Measurements from ENCODE around the gene PKHD1. TPM values are rescaled to one million over a fixed set of nuclear protein-coding genes. Genes with fewer than 3 reads are reported as not detected.

PKHD1 gene
- total RNA-seq, 1 donor from 2014 or later, result 0.49 TPM

DNA sequence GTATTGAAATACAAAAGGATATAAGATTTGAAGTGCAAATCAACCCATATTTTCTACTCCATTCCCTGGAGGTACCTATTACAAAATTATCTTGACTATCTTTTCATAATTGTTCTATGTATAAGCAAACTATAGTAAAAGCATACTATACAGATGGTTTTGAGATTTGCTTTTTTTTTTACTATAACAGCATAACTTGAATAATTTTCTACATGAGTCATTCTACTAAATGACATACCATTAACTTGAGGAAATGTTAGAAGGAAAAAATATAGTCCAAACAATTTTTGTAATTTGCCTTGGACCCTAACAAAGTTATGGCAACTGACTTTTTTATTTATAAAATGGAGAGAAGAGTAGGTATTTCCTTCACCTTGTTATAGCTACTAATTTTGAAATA, 472.7 kb downstream of the PKHD1 start:
- Histone ChIP-seq H3K9me3 (no peaks in the 10 kb centered on the region), H3K27me3 (no peaks in the 10 kb centered on the region), H3K36me3 (no peaks in the 10 kb centered on the region), H3K27ac (no peak overlapping the region), H3K4me1 (no peaks in the 10 kb centered on the region), H3K4me3 (no peak overlapping the region)
- DNase-seq (ENCODE audit: extremely low spot score in 2 of 2), result no peak
- TF ChIP-seq, protein P1, sequence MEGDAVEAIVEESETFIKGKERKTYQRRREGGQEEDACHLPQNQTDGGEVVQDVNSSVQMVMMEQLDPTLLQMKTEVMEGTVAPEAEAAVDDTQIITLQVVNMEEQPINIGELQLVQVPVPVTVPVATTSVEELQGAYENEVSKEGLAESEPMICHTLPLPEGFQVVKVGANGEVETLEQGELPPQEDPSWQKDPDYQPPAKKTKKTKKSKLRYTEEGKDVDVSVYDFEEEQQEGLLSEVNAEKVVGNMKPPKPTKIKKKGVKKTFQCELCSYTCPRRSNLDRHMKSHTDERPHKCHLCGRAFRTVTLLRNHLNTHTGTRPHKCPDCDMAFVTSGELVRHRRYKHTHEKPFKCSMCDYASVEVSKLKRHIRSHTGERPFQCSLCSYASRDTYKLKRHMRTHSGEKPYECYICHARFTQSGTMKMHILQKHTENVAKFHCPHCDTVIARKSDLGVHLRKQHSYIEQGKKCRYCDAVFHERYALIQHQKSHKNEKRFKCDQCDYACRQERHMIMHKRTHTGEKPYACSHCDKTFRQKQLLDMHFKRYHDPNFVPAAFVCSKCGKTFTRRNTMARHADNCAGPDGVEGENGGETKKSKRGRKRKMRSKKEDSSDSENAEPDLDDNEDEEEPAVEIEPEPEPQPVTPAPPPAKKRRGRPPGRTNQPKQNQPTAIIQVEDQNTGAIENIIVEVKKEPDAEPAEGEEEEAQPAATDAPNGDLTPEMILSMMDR (IDR thresholded peaks at IDR 0.05), result no peak
- intact Hi-C loops (cut with DNase I), result no loop called here

DNA sequence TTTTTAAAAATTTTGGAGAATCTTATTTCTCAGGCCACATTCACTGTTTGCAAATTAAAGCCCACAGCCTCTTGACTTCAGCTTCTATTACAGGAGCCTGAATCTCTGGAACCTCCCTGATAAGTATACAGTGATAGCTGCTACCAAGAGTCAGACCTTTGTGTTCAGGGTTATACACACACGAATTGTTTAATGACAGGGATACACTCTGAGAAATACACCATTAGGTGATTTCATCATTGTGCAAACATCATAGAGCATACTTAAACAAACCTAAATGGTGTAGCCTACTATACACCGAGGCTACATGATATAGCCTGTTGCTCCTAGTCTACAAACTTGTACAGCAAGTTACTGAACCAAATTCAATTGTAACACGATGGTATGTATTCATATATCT, 473.9 kb downstream of the PKHD1 start:
- Histone ChIP-seq H3K4me3 (no peak overlapping the region), H3K9me3 (no peaks in the 10 kb centered on the region), H3K27me3 (no peaks in the 10 kb centered on the region), H3K4me1 (no peaks in the 10 kb centered on the region), H3K27ac (no peak overlapping the region), H3K36me3 (no peaks in the 10 kb centered on the region)
- intact Hi-C loops (cut with DNase I), result no loop called here
- no peak for DNase-seq (ENCODE audit: extremely low spot score in 2 of 2)
- TF ChIP-seq, protein P1 (IDR thresholded peaks at IDR 0.05), result no peak
- no peak for TF ChIP-seq POLR2A (IDR thresholded peaks at IDR 0.05)
- no peak for TF ChIP-seq POLR2AphosphoS5 (IDR thresholded peaks at IDR 0.05; ENCODE audit: insufficient read depth in 1 of 2, low read depth in 1 of 2)

DNA sequence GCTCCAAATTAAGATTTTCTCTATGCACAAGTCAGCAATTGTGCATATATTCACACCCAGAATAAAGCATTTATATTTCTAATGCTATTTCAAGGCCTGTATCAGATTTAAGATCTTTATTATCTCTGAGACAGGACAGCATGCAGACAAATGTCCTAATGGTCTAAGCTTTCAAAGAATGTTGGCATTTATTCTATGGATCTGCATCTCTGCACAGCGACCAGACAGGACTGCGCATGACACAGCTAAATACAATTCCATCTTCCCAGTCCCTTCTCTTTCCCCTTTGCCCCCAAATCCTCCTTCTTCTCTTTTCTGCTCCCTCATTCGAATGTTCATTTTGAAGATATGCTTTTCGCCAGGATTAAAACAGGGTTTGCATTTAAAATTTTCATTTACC, 478.5 kb downstream of the PKHD1 start:
- no peaks in the 10 kb centered on the region for H3K27me3 ChIP-seq
- no peaks in the 10 kb centered on the region for H3K36me3 ChIP-seq
- no peaks in the 10 kb centered on the region for H3K9me3 ChIP-seq
- no peak overlapping the region for H3K27ac ChIP-seq
- no peak for DNase-seq (ENCODE audit: extremely low spot score in 2 of 2)
- no peaks in the 10 kb centered on the region for H3K4me1 ChIP-seq
- no peak overlapping the region for H3K4me3 ChIP-seq
- TF ChIP-seq POLR2A (IDR thresholded peaks at IDR 0.05) (no peak), POLR2AphosphoS5 (IDR thresholded peaks at IDR 0.05; ENCODE audit: insufficient read depth in 1 of 2, low read depth in 1 of 2) (no peak)
- TF ChIP-seq, protein P1 (IDR thresholded peaks at IDR 0.05), result no peak
- intact Hi-C loops (cut with DNase I), result no loop called here

DNA sequence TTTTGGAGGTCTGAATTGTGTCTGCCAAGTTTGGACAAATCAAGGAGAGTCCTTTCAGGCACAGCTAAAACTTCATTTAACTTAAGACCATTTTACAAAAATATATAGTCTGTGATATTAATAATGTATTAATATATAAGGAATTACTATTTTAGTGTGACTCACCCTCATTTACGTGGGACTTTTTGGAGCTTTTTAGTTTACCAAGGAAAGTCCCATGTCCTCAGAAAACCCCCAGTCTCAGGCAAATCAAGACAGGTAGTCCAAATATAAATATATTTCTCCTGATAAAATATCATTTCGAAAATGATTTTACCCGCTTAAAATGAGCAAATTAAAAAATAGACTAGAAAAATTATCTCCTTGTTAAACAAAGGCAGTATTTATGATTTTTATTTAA, 479.0 kb downstream of the PKHD1 start:
- Histone ChIP-seq H3K27ac (no peak overlapping the region), H3K4me1 (no peaks in the 10 kb centered on the region), H3K36me3 (no peaks in the 10 kb centered on the region), H3K27me3 (no peaks in the 10 kb centered on the region), H3K4me3 (no peak overlapping the region), H3K9me3 (no peaks in the 10 kb centered on the region)
- no peak for DNase-seq (ENCODE audit: extremely low spot score in 2 of 2)
- intact Hi-C loops (cut with DNase I), result no loop called here
- TF ChIP-seq POLR2A (IDR thresholded peaks at IDR 0.05), result no peak
- no peak for TF ChIP-seq POLR2AphosphoS5 (IDR thresholded peaks at IDR 0.05; ENCODE audit: insufficient read depth in 1 of 2, low read depth in 1 of 2)
- TF ChIP-seq, protein P1 (IDR thresholded peaks at IDR 0.05), result no peak

DNA sequence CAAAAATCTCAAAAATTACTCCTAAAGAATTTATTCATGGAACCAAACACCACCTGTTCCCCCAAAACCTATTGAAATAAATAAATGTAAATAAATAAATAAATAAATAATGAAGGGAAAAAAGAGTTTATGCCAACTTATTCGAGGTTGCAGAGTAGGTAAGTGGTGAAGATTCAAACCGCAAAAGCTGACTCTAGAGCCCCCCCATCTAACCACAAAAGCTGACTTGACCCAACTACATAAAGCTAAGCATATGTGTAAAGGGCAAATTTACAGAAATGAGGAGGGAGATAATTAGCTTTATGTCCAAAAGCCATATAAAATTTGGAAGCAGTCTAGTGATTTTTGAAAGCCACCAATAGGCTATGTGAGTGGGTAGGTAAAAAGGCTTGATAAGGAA, 486.9 kb downstream of the PKHD1 start:
- intact Hi-C loops (cut with DNase I), result no loop called here
- H3K9me3 ChIP-seq, result no peaks in the 10 kb centered on the region
- H3K27me3 ChIP-seq, result no peaks in the 10 kb centered on the region
- DNase-seq (ENCODE audit: extremely low spot score in 2 of 2), result no peak
- TF ChIP-seq POLR2AphosphoS5 (IDR thresholded peaks at IDR 0.05; ENCODE audit: insufficient read depth in 1 of 2, low read depth in 1 of 2) (no peak), POLR2A (IDR thresholded peaks at IDR 0.05) (no peak)
- TF ChIP-seq, protein P1 (IDR thresholded peaks at IDR 0.05), result no peak
- no peaks in the 10 kb centered on the region for H3K36me3 ChIP-seq
- H3K27ac ChIP-seq, result no peak overlapping the region
- H3K4me3 ChIP-seq, result no peak overlapping the region
- H3K4me1 ChIP-seq, result no peaks in the 10 kb centered on the region
